ENCODE results near the gene PTPRF.
A peak's percentile ranks its signal among the peaks of the same experiment; 100 is the strongest.
"Not testable (repeated sequence)": the region's sequence is repeated elsewhere in the genome, so short reads cannot be mapped to it uniquely, and the experiment has no call there.

The PTPRF gene

DNA sequence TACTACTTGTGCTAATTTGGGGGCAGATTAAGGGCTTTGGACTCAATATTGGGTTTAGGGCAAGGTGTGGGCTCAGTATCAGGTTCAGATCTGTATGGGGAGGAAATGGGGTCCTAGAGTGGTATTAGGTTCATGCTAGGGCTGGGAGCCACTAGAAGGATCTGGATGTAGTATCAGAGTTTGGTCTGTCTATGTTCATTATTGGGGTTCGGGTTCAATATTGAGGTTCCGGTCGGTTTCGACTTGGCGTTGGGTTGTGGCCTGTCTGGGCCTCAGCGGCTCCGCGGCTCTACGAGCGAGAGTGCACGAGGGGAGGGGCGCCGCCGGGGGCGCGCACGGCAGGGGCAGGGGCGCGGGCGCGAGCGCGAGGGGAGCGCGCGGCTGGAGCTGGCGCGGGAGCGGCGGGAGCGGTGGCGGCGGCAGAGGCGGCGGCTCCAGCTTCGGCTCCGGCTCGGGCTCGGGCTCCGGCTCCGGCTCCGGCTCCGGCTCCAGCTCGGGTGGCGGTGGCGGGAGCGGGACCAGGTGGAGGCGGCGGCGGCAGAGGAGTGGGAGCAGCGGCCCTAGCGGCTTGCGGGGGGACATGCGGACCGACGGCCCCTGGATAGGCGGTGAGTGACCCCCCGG lies at the start of gene PTPRF:
TSS of gene PTPRF (plus strand) at position 401 of the 624 bp plus-strand sequence. CDS start 14,193 bp downstream, outside the sequence.
- DNase-seq (ENCODE audit: low spot score) = peak; percentile 72

DNA sequence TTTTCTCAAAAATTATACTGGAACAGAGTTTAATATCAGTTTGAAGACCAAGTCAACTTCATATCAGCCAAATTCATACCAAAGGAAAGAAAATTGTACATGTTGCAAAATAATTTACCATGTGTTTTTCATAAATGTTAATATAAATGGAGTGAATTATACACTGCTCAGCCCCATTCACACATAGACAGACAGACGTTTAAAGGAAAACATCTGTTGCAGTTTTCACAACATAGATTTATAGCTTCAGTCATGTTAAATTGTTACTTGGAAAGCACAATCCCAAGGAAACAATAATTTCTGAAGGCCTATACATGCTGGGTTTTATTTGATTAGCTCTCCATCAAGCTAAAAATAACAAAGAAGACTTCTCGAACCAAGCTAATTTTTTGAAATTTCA lies 49.2 kb upstream of the PTPRF start:
- DNase-seq (ENCODE audit: low spot score) = no peak

GRCh38 chr1:43482215-43482614 lies 48.5 kb upstream of the PTPRF start:
- DNase-seq (ENCODE audit: low spot score) = no peak

GRCh38 chr1:43484367-43484766 lies 46.3 kb upstream of the PTPRF start:
- DNase-seq (ENCODE audit: low spot score) = no peak

DNA sequence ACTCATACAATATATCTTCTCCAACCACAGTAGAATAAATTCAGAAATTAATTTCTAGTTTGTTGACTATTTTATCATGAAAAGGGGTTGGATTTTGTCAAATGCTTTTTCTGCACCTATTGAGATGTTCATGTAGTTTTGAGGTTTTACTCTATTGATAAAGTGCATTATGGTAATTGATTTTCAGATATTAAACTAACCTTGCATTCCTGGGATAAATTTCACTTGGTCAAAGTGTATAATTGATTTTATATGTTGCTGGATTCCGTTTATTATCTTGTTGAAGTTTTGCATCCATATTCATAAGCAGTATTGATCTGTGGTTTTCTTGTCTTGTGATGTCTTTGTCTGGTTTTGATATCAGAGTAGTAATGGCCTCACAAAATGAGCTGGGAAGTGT lies 42.5 kb upstream of the PTPRF start:
- no peak for DNase-seq (ENCODE audit: low spot score)

DNA sequence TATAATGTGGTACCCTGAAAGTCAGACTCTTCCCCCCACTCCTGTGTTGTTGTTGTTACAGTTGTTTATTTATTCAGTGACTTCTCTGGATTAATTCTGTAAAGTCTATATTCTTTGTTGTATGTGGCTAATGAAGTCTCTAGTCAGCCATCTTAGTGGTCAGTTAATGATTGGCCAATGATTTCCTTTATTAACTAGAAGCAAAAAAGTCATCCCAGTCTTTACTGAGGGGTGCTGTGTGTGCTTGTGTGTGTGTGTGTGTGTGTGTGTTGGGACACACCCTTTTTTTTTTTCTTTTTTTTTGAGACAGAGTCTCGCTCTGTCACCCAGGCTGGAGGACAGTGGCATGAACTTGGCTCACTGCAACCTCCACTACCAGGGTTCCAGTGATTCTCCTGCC lies 39.6 kb upstream of the PTPRF start:
- no peak for DNase-seq (ENCODE audit: low spot score)

GRCh38 chr1:43492826-43493225 lies 37.9 kb upstream of the PTPRF start:
- no peak for DNase-seq (ENCODE audit: low spot score)

- no peak for DNase-seq (ENCODE audit: low spot score)
Measured at GRCh38 chr1:43493661-43494450, 36.8 kb upstream of the PTPRF start.

GRCh38 chr1:43495204-43495603 lies 35.5 kb upstream of the PTPRF start:
- DNase-seq (ENCODE audit: low spot score) = no peak

GRCh38 chr1:43499898-43500297 lies 30.8 kb upstream of the PTPRF start:
- no peak for DNase-seq (ENCODE audit: low spot score)

DNA sequence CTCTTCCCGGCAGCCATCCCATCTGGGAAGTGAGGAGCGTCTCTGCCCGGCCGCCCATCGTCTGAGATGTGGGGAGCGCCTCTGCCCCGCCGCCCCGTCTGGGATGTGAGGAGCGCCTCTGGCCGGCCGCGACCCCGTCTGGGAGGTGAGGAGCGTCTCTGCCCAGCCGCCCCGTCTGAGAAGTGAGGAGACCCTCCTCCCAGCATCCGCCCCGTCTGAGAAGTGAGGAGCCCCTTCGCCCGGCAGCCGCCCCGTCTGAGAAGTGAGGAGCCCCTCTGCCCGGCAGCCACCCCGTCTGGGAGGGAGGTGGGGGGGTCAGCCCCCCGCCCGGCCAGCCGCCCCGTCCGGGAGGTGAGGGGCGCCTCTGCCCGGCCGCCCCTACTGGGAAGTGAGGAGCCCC lies 28.9 kb upstream of the PTPRF start:
- DNase-seq (ENCODE audit: low spot score) = not testable (repeated sequence)

GRCh38 chr1:43503534-43503933 lies 27.1 kb upstream of the PTPRF start:
- DNase-seq (ENCODE audit: low spot score) = no peak

GRCh38 chr1:43505077-43505780 lies 25.5 kb upstream of the PTPRF start:
- no peak for DNase-seq (ENCODE audit: low spot score)

GRCh38 chr1:43506233-43506632 lies 24.4 kb upstream of the PTPRF start:
- no peak for DNase-seq (ENCODE audit: low spot score)

DNA sequence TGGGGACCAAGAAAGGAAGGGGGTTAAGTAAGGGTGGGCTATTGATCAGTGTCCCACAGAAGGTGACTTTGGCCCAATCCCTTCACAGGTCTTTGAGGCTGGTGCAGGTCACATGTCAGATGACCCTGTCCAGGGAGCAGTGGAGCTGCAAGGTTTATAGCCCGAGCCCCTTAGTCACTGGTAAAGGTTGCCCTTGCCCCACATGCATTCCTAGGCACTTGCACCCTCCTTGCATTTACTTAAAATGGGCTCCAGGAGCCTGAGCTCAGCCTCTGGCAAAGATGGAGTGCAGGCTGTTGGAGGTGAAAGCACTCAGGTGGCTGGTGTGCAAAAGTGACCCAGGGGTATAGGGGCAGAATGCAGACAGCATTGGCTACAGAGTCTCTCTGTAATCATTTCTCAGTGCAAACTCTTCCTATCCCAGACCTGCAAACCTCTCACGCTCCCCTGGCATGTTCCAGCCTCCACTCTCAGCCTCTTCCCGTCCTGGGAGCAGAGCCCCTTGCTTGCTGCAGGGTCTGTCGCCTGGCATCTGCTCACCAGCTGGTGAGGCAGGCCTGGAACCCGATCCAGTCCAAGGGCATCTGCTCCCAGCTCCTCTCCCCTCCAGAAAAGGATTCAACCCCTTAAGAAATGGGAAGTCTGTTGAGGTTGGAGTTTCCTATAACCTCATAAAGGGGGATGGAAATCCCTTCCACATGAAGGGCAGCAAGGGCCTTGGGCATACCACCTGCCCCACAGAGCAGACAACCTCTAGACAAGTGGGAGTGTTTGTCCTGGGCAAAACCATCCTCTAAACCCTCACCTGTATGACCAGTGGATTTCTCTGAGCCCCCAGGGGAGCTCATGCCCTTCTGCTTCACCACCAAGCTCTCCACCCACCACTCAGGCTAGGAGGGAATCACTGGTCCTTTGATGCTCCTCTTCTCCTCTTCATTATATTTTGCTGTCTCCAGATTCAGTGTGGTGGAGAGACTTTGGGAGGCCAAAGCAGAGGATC lies 23.1 kb upstream of the PTPRF start:
- no peak for DNase-seq (ENCODE audit: low spot score)

- no peak for DNase-seq (ENCODE audit: low spot score)
Measured at GRCh38 chr1:43509007-43509739, 21.5 kb upstream of the PTPRF start.

GRCh38 chr1:43509740-43510375 lies 20.8 kb upstream of the PTPRF start:
- no peak for DNase-seq (ENCODE audit: low spot score)

DNA sequence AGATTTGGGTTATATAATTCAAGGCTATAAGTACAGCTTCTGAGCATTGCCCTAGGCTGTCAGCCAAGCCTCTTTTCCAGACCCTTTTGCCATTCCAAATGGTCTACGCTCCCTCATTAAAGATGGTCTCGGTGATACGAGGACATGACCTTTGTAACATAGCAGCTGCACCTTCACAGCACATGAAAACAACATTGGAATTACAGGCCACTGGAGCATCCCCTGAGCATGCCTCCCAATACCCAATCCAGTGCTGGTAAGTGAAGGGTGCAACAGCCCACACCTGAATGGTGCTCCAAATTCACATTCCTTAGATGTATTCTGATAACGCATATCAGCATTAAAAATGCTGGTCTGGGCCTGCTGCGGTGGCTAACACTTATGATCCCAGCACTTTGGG lies 20.1 kb upstream of the PTPRF start:
- DNase-seq (ENCODE audit: low spot score) = no peak

GRCh38 chr1:43511394-43511793 lies 19.3 kb upstream of the PTPRF start:
- no peak for DNase-seq (ENCODE audit: low spot score)

DNA sequence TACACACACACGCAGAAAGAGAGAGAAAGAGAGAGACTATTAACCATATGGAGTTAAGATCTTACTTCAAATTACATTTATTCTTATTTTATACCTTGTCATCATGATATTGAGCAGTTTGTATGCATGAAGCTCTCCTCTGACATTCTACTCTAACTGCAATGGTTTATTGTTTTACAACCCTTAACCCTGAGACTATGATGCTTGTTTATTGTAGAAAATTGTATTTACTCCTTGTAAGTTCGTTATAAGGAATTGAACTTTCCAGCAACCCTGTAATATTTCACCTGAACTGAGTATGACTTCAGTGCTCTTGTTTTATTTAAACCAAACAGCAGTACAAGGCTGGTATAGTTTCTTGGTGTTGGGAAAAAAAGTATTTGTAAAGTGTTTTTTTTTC lies 18.6 kb upstream of the PTPRF start:
- DNase-seq (ENCODE audit: low spot score) = no peak

- DNase-seq (ENCODE audit: low spot score) = no peak
Measured at GRCh38 chr1:43512681-43513080, 18.0 kb upstream of the PTPRF start.
